Measurements from ENCODE around the gene RYR2.

DNA sequence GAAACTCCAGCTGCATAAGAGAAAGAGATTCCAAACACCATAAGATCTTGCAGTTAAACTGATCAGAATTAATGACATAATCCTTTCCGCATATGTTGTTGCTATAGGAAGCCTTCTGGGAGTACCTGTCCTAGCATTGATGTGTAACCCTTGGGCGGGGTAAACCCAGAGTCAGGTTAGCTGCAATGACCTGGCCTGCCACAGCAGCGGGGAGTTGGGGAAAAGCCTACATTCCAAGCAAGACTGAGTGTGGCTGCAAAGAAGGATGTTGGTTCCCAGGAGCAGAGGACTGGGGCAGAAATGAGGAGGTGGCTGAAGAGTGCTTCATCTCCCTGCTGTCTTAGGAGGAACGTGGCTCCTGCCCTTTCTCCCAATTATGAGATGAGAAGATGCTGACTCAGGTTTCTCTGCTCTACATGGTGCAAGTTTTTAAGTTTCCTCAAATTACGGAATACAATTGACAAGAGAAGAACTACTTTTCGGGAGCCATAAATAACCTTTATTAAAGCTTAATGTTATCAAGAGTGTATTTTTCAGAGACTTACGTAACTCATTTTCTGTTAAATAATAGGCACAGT is 142.1 kb downstream of the RYR2 start:
- TF ChIP-seq POLR2AphosphoS5 (IDR thresholded peaks at IDR 0.05; ENCODE audit: low read depth, low read length) (no peak), RNF2 (IDR thresholded peaks at IDR 0.05; ENCODE audit: borderline replicate concordance, low read depth, low read length, missing control alignments, poor library complexity, severe bottlenecking) (no peak), EP300 (IDR thresholded peaks at IDR 0.05; ENCODE audit: borderline replicate concordance in 1 of 2, low read depth in 2 of 2, low read length in 2 of 2) (no peak), SP1 (IDR thresholded peaks at IDR 0.05; ENCODE audit: low read depth, low read length) (no peak), CHD2 (IDR thresholded peaks at IDR 0.05; ENCODE audit: low read length) (no peak), RAD21 (IDR thresholded peaks at IDR 0.05 in 1 of 2, conservative IDR thresholded peaks at IDR 0.05 in 1 of 2; ENCODE audit: low read depth in 2 of 2, low read length in 2 of 2) (no peak; a peak in 1 of 4 replicates), EGR1 (IDR thresholded peaks at IDR 0.05; ENCODE audit: borderline replicate concordance, low read depth, low read length) (no peak), POLR2A (IDR thresholded peaks at IDR 0.05; ENCODE audit: control extremely low read depth in 1 of 2, low read depth in 2 of 2, low read length in 2 of 2) (no peak), CREB1 (IDR thresholded peaks at IDR 0.05) (no peak), EZH2 (IDR thresholded peaks at IDR 0.05; ENCODE audit: low read depth, low read length, severe bottlenecking) (no peak), JUN (IDR thresholded peaks at IDR 0.05; ENCODE audit: low read depth, low read length) (no peak), TCF12 (IDR thresholded peaks at IDR 0.05; ENCODE audit: low read depth, low read length) (no peak), TAF1 (IDR thresholded peaks at IDR 0.05; ENCODE audit: low read depth, low read length) (no peak)
- TF ChIP-seq, protein P1, sequence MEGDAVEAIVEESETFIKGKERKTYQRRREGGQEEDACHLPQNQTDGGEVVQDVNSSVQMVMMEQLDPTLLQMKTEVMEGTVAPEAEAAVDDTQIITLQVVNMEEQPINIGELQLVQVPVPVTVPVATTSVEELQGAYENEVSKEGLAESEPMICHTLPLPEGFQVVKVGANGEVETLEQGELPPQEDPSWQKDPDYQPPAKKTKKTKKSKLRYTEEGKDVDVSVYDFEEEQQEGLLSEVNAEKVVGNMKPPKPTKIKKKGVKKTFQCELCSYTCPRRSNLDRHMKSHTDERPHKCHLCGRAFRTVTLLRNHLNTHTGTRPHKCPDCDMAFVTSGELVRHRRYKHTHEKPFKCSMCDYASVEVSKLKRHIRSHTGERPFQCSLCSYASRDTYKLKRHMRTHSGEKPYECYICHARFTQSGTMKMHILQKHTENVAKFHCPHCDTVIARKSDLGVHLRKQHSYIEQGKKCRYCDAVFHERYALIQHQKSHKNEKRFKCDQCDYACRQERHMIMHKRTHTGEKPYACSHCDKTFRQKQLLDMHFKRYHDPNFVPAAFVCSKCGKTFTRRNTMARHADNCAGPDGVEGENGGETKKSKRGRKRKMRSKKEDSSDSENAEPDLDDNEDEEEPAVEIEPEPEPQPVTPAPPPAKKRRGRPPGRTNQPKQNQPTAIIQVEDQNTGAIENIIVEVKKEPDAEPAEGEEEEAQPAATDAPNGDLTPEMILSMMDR (IDR thresholded peaks at IDR 0.05; ENCODE audit: control extremely low read depth in 1 of 3, insufficient read depth in 1 of 3, low read depth in 1 of 3, low read length in 3 of 3), result no peak
